ENCODE results near the gene EFCAB11. TPM values are rescaled to one million over a fixed set of nuclear protein-coding genes. Genes with fewer than 3 reads are reported as not detected.

EFCAB11 gene
- polyA plus RNA-seq, 1 donor (not counting 4 experiments of a cell fraction or from before 2014, with no cell fraction given), result 12.9 TPM

DNA sequence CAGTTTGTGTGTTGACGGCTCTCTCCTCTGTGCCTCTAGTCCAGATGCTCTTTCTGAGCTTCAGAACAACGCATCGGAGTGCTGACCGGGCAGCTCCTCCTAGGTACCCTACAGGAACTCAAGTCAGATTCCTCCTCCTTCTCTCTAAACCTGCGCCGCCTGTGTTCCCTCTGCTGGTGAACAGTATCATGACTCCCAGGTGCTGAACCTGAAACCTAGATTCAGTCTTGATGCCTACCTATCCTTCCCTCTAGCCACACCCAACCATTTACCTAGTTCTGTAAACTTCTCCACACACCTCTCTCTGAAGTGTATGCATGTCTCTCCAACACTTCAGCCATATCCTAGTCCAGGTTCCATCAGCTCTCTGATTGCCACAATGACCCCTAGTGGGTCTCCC is 112.7 kb downstream of the EFCAB11 start:
- Histone ChIP-seq H3K36me3 (ENCODE audit: control insufficient read depth in 2 of 2, extremely low read depth in 1 of 2, insufficient read depth in 2 of 2, low read length in 2 of 2) (no peaks in the 10 kb centered on the region), H3K79me2 (ENCODE audit: control insufficient read depth, insufficient read depth, low read length) (no peaks in the 10 kb centered on the region), H2AFZ (ENCODE audit: control insufficient read depth, low read length) (no peak overlapping the region), H3K4me3 (ENCODE audit: control insufficient read depth in 2 of 3, extremely low read depth in 1 of 3, insufficient read depth in 2 of 3, low read depth in 1 of 3, low read length in 3 of 3) (no peak overlapping the region), H3K27me3 (ENCODE audit: control insufficient read depth, extremely low read depth, insufficient read depth, low read length) (no peaks in the 10 kb centered on the region), H3K9me1 (ENCODE audit: control insufficient read depth, extremely low read depth, insufficient read depth, low read length) (no peaks in the 10 kb centered on the region), H4K20me1 (ENCODE audit: control insufficient read depth, extremely low read depth, insufficient read depth, low read length) (no peaks in the 10 kb centered on the region), H3K9me3 (ENCODE audit: control insufficient read depth, low read depth, low read length) (no peaks in the 10 kb centered on the region), H3K4me2 (ENCODE audit: control insufficient read depth, extremely low read depth, insufficient read depth, low read depth, low read length) (no peak overlapping the region), H3K27ac (ENCODE audit: control insufficient read depth, insufficient read depth, low read length) (no peak overlapping the region), H3K4me1 (ENCODE audit: control insufficient read depth, extremely low read depth, insufficient read depth, low read length) (no peaks in the 10 kb centered on the region), H3K9ac (ENCODE audit: control insufficient read depth, extremely low read depth, insufficient read depth, low read length) (no peak overlapping the region)
- dilution Hi-C loops (cut with MboI; ENCODE audit: extremely low pct_ligation_motif_present, low sequenced_read_pairs), result no loop called here
- FAIRE-seq (no peak), DNase-seq (ENCODE audit: low read depth, low spot score) (no peak)
- TF ChIP-seq CTCF (optimal IDR thresholded peaks at IDR 0.05 in 1 of 3, IDR thresholded peaks at IDR 0.05 in 1 of 3, conservative IDR thresholded peaks at IDR 0.05 in 1 of 3; ENCODE audit: extremely low read depth in 1 of 3, insufficient read depth in 2 of 3, low read length in 3 of 3), result peak; percentile 11 to 39 (median 11)
- TF ChIP-seq EZH2 (IDR thresholded peaks at IDR 0.05; ENCODE audit: low read length), result no peak

DNA sequence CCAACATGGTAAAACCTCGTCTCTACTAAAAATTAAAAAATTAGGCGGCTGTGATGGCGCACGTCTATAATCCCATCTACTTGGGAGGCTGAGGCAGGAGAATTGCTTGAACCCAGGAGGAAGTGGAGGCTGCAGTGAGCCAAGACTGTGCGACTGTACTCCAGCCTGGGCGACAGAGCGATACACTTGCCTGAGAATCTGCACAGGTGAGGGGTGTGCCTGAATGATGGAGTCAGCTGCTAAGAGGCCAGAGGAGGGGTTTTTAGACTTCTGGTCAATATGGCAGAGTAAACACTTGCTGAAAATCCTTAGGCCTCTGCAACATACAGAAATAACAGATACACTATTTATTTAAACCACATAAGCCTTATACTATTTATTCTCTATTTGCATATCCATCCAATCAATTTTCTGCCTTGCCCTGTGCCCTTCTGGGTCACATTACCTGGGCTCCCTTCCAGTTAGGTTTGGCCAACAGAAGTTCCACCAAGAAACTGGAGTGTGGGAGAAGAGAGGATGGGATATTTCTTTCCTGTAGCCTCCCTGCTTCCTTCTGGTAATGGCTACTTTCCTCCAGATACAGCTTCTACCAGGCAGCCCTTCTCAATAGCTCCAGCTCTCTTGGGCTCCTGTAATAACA is 117.6 kb downstream of the EFCAB11 start:
- dilution Hi-C loops (cut with MboI; ENCODE audit: extremely low pct_ligation_motif_present, low sequenced_read_pairs), result no loop called here

More for the DNA sequence above, 117.6 kb downstream of the EFCAB11 start:
- FAIRE-seq (no peak), DNase-seq (ENCODE audit: low read depth, low spot score) (no peak)
- TF ChIP-seq EZH2 (IDR thresholded peaks at IDR 0.05; ENCODE audit: low read length) (no peak), CTCF (optimal IDR thresholded peaks at IDR 0.05 in 1 of 3, IDR thresholded peaks at IDR 0.05 in 1 of 3, conservative IDR thresholded peaks at IDR 0.05 in 1 of 3; ENCODE audit: extremely low read depth in 1 of 3, insufficient read depth in 2 of 3, low read length in 3 of 3) (no peak)
- H3K9me1 ChIP-seq (ENCODE audit: control insufficient read depth, extremely low read depth, insufficient read depth, low read length), result no peaks in the 10 kb centered on the region
- H3K27ac ChIP-seq (ENCODE audit: control insufficient read depth, insufficient read depth, low read length), result no peak overlapping the region
- no peaks in the 10 kb centered on the region for H3K36me3 ChIP-seq (ENCODE audit: control insufficient read depth in 2 of 2, extremely low read depth in 1 of 2, insufficient read depth in 2 of 2, low read length in 2 of 2)
- H3K4me1 ChIP-seq (ENCODE audit: control insufficient read depth, extremely low read depth, insufficient read depth, low read length), result peaks cover 6% of the 10 kb centered on the region
- H3K27me3 ChIP-seq (ENCODE audit: control insufficient read depth, extremely low read depth, insufficient read depth, low read length), result no peaks in the 10 kb centered on the region
- H4K20me1 ChIP-seq (ENCODE audit: control insufficient read depth, extremely low read depth, insufficient read depth, low read length), result no peaks in the 10 kb centered on the region
- H3K4me3 ChIP-seq (ENCODE audit: control insufficient read depth in 2 of 3, extremely low read depth in 1 of 3, insufficient read depth in 2 of 3, low read depth in 1 of 3, low read length in 3 of 3), result no peak overlapping the region
- H3K4me2 ChIP-seq (ENCODE audit: control insufficient read depth, extremely low read depth, insufficient read depth, low read depth, low read length), result no peak overlapping the region
- H3K9me3 ChIP-seq (ENCODE audit: control insufficient read depth, low read depth, low read length), result no peaks in the 10 kb centered on the region
- H2AFZ ChIP-seq (ENCODE audit: control insufficient read depth, low read length), result no peak overlapping the region
- no peaks in the 10 kb centered on the region for H3K79me2 ChIP-seq (ENCODE audit: control insufficient read depth, insufficient read depth, low read length)
- no peak overlapping the region for H3K9ac ChIP-seq (ENCODE audit: control insufficient read depth, extremely low read depth, insufficient read depth, low read length)
